Measurements from ENCODE around the gene EEIG2. TPM values are rescaled to one million over a fixed set of nuclear protein-coding genes. Genes with fewer than 3 reads are reported as not detected.

The EEIG2 gene
- total RNA-seq, 4 donors from 2014 or later: 9.0 to 22.3 (median 15.0) TPM

DNA sequence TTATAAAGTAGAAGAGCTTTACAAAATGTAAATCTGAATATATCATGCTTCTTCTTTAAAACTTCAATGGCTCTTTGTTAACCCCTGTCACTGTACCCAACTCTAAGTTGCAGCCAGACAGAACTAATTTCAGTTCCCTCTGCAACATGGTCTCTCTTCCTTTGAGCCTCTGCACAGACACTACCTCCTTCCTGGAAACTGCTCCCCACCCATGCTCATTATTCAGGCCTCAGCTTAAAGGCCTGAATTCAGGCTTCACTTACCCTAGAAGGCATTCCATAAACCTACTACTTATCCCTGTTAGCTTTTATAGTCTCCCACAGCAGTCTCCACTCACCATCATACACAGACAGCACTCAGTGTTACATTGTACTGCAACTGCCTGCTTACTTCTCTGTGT is 2.6 kb upstream of the EEIG2 start:
- TF ChIP-seq, protein P1, sequence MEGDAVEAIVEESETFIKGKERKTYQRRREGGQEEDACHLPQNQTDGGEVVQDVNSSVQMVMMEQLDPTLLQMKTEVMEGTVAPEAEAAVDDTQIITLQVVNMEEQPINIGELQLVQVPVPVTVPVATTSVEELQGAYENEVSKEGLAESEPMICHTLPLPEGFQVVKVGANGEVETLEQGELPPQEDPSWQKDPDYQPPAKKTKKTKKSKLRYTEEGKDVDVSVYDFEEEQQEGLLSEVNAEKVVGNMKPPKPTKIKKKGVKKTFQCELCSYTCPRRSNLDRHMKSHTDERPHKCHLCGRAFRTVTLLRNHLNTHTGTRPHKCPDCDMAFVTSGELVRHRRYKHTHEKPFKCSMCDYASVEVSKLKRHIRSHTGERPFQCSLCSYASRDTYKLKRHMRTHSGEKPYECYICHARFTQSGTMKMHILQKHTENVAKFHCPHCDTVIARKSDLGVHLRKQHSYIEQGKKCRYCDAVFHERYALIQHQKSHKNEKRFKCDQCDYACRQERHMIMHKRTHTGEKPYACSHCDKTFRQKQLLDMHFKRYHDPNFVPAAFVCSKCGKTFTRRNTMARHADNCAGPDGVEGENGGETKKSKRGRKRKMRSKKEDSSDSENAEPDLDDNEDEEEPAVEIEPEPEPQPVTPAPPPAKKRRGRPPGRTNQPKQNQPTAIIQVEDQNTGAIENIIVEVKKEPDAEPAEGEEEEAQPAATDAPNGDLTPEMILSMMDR (IDR thresholded peaks at IDR 0.05; ENCODE audit: low read depth): no peak

DNA sequence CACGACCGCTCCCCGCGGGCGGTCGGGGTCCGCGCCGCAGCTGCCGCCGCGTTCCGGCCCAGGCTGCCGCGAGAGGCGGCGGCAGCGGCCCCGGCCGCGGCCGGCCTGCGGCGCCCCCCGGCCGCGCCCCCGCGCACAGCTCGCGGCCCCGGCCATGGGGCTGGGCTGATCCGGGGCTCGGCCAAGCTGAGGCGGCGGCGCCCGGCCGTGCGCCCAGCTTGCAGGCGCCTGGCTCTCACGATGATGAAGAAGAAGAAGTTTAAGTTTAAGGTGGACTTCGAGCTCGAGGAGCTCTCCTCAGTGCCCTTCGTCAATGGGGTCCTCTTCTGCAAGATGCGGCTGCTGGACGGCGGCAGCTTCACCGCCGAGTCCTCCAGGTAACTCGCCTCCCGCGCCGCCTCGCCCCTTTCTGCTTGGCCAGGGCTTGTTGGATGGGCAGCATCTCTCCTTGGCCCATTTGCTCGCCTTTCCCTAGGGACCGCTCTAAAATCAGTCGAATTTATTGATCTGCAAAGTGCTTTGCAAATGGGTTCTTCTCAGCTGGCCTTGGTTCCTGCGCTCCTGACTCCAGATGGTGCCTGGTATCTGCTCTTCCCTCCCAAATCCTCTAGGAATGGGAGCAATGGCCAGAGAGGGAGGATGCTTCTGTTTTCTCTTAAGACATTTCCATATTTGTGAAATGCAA is 431 bp downstream of the EEIG2 start:
- TF ChIP-seq, protein P1 (IDR thresholded peaks at IDR 0.05; ENCODE audit: low read depth): no peak

DNA sequence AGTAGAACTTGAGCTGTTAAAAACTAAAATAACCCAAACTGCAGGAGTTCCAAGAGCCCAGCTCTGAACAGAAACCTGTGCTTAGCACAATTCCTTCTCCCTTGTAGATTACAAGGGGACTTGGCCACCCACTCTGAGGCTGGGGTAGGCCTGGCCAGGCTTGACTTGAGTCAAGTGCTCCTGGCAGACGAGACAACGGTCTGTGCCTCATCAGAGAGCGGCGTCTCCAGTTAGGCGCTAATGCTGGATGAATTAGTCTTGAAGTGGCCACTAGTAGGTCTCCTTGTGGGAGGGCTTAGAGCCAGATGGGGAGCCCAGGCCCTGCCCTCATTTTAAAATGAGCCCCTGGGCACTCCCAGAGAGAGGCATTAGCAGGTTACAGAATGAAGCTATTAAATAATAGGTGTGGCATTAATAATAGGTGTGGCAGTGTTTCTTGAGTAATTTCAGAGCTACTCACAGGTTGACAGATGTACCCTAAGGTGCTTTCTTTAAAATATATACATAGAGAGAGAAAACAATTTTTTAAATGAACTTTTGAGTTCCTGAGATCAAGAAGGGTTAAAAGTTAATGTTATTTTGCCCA is 1.1 kb downstream of the EEIG2 start:
- TF ChIP-seq, protein P1 (IDR thresholded peaks at IDR 0.05; ENCODE audit: low read depth): no peak

DNA sequence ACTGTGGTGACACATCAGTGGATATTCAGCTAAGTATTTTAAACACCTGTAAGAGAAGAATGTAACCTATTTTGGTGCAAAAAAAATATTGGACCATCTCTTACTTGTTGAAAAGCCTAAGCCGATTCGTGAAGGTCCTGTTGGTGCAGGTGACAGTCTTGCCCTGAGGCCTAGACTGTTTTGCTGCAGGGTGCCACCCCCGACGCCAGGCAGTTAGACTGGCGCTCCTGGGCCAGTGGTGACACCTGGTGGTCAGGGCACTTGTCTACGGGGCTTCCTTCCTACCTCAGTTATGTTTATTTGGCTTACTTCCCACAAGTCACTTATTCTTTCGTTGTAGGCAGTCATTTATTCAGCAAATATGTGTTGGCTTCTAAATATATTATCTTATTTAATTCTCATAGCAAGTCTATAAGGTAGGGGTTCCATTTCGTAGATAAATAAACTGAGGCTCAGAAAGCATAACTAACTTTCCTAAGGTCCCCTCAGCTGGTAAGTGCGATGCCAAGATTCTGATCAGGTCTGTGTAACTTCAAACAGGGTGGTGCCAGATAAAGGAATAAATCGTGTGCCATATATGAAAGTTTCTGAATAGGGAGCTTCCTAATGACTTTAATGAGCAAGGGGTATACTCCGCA is 1.9 kb downstream of the EEIG2 start:
- TF ChIP-seq, protein P1 (IDR thresholded peaks at IDR 0.05; ENCODE audit: low read depth): no peak

- TF ChIP-seq, protein P1 (IDR thresholded peaks at IDR 0.05; ENCODE audit: low read depth): no peak
Observed at GRCh38 chr1:108563808-108564207, 3.9 kb downstream of the EEIG2 start.

DNA sequence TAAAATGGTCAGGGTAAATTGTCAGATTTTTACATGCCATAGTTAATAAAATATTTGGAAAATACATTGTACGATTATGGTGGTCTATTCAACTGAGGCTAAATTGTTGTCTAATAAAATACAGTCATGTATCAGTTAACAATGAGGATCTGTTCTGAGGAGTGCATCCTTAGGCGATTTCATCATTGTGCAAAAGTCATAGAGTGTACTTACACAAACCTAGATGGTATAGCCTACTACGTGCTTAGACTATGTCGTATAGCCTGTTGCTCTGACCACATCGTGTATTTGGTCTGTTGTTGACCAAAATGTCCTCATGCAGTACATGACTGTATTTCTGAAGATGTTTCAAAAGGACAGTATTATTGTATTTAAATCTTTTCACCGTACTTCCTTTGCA is 5.2 kb downstream of the EEIG2 start:
- TF ChIP-seq, protein P1 (IDR thresholded peaks at IDR 0.05; ENCODE audit: low read depth): no peak

DNA sequence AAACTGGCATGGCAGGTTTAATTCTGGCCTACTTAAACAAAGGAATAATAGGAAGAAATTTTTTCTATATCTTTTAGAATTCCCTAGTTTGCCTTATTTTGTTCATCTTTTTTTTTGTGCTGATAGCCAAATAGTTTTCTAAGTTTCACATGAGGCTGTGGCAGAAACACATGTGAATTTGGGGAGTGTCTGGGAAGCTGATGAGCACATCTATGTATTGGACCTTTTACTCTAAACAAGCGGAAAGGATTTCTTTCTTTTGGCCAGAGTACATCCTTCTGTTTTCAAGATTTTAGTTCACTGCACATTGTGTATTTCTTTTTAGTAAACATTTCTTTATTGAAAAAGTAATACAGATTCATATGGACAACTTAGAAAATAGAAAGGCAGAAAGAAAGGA is 5.6 kb downstream of the EEIG2 start:
- TF ChIP-seq, protein P1 (IDR thresholded peaks at IDR 0.05; ENCODE audit: low read depth): no peak
